Fibroblast of mammary gland (primary cell): ENCODE data around the gene HOXD4.
A peak's percentile ranks its signal among the peaks of the same experiment; 100 is the strongest.

ENCODE experiments used
- DNase-seq: peaks from one replicate; pipeline ENCODE4 v3.0.0-alpha.2; 2010; ENCODE audit warnings: low read depth
- H3K4me3 ChIP-seq: 2 replicates; pipeline ENCODE4 v1.5.1; 2011; ENCODE audit warnings: low read depth, mild to moderate bottlenecking, low read length, moderate library complexity; ENCODE audit not compliant: control insufficient read depth
- CTCF ChIP-seq: conservative IDR thresholded peaks from 2 replicates; pipeline ENCODE4 v1.5.1; 2011; ENCODE audit warnings: low read depth, low read length, inconsistent platforms; ENCODE audit not compliant: control insufficient read depth, insufficient read depth

HOXD4 gene

GRCh38 chr2:176163672-176164056, 12.3 kb downstream of the HOXD4 start:
- TF ChIP-seq CTCF: no peak
- H3K4me3 ChIP-seq: no peak overlapping the region
- no peak for DNase-seq

- no peak for DNase-seq
- no peak for TF ChIP-seq CTCF
- H3K4me3 ChIP-seq: no peak overlapping the region
These were observed 12.9 kb downstream of the HOXD4 start for GRCh38 chr2:176164201-176164600.

GRCh38 chr2:176164611-176165369, 13.4 kb downstream of the HOXD4 start:
- no peak for TF ChIP-seq CTCF
- H3K4me3 ChIP-seq: no peak overlapping the region

GRCh38 chr2:176165370-176166050, 14.2 kb downstream of the HOXD4 start:
- DNase-seq: no peak
- TF ChIP-seq CTCF: no peak
- no peak overlapping the region for H3K4me3 ChIP-seq

More at GRCh38 chr2:176164611-176165369, 13.4 kb downstream of the HOXD4 start:
- DNase-seq: no peak

- no peak for TF ChIP-seq CTCF
- H3K4me3 ChIP-seq: no peak overlapping the region
- peak; percentile 43 for DNase-seq
These were observed 14.9 kb downstream of the HOXD4 start for GRCh38 chr2:176166272-176166671.

- H3K4me3 ChIP-seq: no peak overlapping the region
- DNase-seq: peak; percentile 58
- no peak for TF ChIP-seq CTCF
These were observed 16.0 kb downstream of the HOXD4 start for GRCh38 chr2:176167398-176167797.

- H3K4me3 ChIP-seq: no peak overlapping the region
- TF ChIP-seq CTCF: no peak
- DNase-seq: no peak
These were observed 17.8 kb downstream of the HOXD4 start for GRCh38 chr2:176169181-176169580.
